ENCODE results near the gene CENPM.
A peak's percentile ranks its signal among the peaks of the same experiment; 100 is the strongest.

The CENPM gene

GRCh38 chr22:41912338-41913039 is 34.5 kb downstream of the CENPM start:
- no peak for DNase-seq

- no peak for DNase-seq
These were observed 35.8 kb downstream of the CENPM start for GRCh38 chr22:41911001-41911611.

GRCh38 chr22:41910050-41911000 is 36.6 kb downstream of the CENPM start:
- DNase-seq, result no peak

GRCh38 chr22:41909310-41910049 is 37.5 kb downstream of the CENPM start:
- no peak for DNase-seq

DNA sequence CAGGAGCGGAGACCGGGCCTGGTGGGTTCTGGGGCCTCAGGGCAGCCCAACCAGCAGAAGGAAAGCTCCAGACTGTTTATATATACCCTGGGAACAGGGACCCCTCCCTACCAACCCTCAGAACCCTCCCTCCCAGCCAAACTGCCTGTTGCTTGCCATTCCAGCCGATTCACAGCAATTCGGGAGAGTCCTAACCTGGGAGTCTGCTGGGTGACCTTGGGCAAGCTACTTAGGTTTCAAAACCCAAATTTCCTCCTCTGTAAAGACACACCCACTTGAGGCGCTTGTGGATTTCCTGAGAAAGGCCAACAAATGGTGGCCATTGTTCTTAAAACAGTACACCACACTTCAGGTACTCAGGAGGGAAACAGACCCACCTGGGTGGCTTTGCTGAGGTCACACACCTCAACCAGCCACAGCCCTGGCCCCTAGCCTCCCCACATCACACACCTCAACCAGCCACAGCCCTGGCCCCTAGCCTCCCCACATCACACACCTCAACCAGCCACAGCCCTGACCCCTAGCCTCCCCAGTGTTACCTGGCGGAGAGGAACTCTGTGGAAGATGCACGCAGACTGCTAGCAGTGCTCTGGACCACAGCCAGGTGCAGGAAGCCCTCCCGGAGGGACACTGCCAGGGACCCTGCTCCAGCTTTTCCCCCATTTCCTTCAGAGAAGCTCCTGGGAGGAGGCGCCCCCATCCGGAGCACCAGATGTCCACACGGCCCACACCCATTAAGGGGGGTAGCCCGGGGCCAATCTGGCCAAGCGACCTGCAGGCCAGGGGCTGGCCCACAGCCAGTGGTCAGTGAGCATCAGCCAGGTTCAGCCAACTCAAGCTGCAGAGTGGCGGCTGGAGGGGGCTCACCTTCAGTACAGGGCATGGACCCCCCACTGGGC is 38.3 kb downstream of the CENPM start:
- DNase-seq, result no peak

- no peak for DNase-seq
These were observed 39.2 kb downstream of the CENPM start for GRCh38 chr22:41907436-41908401.

GRCh38 chr22:41906822-41907221 is 40.1 kb downstream of the CENPM start:
- no peak for DNase-seq

DNA sequence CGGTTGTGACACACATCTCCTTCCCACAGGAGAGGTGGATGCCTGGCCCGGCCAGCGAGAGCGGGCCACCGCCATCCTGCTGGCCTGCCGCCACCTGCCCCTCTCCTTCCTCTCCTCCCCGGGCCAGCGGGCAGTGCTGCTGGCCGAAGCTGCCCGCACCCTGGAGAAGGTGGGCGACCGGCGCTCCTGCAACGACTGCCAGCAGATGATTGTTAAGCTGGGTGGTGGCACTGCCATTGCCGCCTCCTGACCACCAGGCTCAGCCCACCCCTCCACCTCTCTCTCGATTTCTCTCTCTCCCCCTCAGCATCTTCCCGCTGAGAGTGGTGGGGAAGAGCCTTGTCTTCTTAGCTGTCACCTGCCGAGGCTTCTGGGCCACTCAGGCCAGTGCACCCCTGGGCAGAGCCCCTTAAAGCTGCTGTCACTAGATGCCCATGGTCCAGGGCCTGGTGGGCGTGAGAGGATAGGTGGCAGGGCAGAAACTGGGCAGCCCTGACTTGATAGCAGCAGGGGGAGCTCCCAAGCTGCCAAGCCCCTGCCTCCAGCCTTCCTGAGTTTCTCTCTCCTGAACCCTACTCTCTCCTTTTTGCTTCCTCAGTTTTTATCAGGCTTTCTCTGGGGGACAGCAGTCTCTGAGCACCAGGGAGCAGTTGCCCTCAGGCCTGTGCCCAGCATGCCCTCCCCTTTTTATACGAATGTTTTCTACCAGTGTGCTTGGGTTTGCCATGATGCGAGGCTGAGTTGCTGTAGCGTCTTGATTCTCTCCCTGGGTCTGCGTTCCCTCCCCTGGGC is 41.3 kb downstream of the CENPM start:
- DNase-seq, result no peak

DNA sequence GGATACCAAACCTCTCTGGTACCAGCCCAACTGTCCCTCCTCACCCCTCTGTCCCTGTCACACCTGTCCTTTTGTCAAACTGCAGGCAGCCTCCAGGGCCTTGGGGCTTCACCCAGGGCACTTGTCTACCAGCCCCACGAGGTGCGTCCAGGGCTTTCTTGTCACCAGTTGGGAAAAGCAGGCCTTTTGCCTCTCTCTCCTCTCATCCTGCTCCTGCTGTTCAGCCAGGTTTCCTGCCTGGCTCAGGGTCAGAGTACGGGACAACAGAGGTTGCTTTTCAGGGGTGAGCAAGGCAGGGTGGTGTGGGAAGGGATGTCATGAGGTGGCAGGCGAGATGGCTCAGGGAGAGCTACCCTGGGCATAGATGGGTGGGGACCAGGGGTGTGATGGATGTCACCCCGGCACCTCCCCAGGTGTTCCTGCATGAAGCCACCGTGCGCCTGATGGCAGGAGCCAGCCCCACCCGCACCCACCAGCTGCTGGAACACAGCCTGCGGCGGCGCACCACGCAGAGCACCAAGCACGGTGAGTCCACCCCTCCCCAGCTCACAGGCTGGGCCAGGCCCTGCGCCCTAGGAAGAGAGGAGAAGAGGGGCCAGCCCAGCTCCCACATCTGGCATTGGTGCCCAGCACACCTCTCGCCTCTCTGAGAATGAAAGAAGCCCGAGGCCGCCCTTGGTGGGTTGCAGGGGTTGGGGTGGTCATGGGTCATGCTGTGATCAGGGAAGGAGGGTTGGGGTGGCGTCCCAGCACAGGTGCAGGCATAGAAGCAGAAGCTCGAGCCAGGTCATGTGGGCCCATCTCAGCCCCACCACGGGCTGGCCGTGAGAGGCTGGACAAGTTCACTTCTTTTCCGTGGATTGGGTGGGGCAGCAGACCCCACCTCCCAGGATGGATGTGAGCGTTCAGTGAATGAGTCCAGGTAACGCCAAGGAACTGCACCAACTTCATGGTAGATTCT is 42.2 kb downstream of the CENPM start:
- DNase-seq, result no peak

- DNase-seq, result peak; percentile 85
These were observed 44.0 kb downstream of the CENPM start for GRCh38 chr22:41902932-41903421.

- no peak for DNase-seq
These were observed 44.9 kb downstream of the CENPM start for GRCh38 chr22:41902016-41902415.

DNA sequence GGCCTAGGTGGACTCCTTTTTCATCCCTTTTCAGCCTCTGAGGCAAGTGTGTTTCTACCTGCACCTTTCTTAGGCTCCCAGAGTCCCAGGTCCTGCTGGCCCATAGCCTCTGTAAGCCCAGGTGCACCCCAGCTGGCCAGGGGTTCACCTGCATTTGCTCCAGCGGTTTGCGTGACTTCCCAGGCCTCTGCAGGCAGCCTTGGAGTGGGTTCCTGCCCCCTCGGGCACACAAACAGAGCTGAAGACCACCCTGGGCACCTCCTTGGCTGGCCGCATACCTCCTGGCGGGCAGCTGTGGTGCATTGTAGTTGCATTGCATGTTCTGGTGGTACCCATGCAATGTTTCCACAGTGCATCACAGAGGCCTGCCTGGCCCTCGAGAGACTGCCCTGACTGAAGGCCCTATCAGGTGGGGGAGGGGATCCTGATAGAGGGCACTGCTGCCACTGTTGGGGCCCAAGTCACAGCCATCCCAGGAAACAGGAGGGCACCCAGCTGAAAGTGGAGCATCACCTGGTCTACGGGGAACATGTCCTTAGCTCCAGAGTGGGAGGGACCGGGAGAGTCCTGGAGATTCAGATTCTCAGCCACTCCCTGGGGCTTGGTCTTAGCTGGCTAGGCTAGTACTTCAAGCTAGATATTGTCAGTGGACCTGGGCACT is 46.2 kb downstream of the CENPM start:
- DNase-seq, result no peak

DNA sequence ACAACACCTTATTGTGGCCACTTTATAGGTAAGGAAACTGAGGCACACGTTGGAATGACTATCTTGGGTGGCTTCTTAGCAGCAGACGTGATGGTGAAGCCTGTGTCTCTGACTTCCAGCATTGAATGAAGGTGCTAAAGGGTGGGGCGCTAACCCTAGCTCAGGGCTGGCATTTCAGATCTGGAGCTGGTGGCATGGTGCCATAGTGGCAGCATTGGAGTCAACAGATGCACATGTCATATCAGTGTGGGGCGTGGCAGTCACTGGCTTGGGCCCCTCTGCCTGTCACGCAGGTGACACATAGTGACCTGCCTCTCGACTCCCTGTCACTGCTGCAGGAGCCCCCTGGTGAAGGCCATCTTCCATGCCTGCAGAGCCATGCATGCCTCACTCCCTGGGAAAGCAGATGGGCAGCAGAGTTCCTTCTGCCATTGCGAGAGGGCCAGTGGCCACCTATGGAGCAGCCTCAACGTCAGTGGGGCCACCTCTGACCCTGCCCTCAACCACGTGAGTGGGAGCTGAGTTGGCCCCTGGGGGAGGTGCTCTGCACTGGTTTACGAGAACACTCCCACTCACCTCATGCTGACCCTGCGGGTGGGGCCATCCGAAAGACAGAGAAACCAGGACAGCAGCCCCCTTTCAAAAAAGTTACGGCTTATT is 46.8 kb downstream of the CENPM start:
- DNase-seq, result no peak

DNA sequence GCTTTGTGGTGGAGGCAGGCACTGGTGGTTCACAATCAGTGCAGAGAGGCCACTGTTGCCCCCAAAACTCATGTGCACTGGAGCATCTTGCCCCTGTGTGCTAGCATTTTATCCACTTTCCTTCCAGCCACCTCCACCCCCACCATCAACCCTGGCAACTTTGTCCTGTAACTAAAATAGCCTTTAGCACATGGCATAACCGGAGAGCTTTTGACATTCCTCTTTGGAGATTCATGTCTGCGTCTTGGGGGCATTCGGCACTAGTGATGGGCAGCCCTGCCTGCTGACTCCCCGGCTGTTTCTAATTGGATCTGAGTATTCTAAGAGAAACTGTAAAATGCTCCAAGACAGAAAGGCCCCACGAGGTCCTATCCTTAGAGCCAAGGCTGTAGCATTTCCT is 47.8 kb downstream of the CENPM start:
- DNase-seq, result no peak

DNA sequence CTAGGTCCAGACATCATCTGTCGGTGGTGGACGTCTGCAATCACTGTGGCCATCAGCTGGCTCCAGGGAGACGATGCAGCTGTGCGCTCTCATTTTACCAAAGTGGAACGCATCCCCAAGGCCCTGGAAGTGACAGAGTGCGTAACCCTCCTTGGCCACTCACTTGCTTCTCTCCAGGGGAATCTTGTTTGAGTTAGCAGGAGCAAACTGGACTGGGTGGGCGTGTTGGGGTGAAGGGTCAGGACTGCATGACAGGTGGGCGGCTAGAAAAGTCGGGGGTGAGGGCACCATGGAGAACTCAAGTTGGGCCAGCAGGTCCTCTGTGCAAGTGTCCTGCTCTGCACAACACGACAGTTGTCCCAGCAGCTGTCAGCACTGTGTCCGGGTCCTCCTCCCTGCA is 48.3 kb downstream of the CENPM start:
- no peak for DNase-seq

GRCh38 chr22:41893591-41894375 is 53.2 kb downstream of the CENPM start:
- DNase-seq, result no peak
